SKM-1 (cell line): ENCODE data around the gene PSMA7.
"Not testable (repeated sequence)": the region's sequence is repeated elsewhere in the genome, so short reads cannot be mapped to it uniquely, and the experiment has no call there.

ENCODE experiments used
- DNase-seq: peaks from one replicate; lab custom pipeline; 2025; ENCODE audit not compliant: unreplicated experiment; lab: John Stamatoyannopoulos, UW

PSMA7 gene

GRCh38 chr20:62156254-62156556, 13.0 kb upstream of the PSMA7 start:
- no peak for DNase-seq

GRCh38 chr20:62155428-62156253, 12.4 kb upstream of the PSMA7 start:
- no peak for DNase-seq

- DNase-seq = no peak
These were observed 8.7 kb upstream of the PSMA7 start for GRCh38 chr20:62151835-62152364.

GRCh38 chr20:62151225-62151624, 8.0 kb upstream of the PSMA7 start:
- no peak for DNase-seq

- DNase-seq = no peak
These were observed 7.0 kb upstream of the PSMA7 start for GRCh38 chr20:62150310-62150575.

- no peak for DNase-seq
These were observed 6.5 kb upstream of the PSMA7 start for GRCh38 chr20:62149532-62150309.

GRCh38 chr20:62148908-62149314, 5.7 kb upstream of the PSMA7 start:
- no peak for DNase-seq

GRCh38 chr20:62148383-62148782, 5.2 kb upstream of the PSMA7 start:
- not testable (repeated sequence) for DNase-seq

- no peak for DNase-seq
These were observed 4.3 kb upstream of the PSMA7 start for GRCh38 chr20:62147528-62147927.

GRCh38 chr20:62147125-62147524, 3.9 kb upstream of the PSMA7 start:
- DNase-seq = no peak

- no peak for DNase-seq
These were observed 3.0 kb upstream of the PSMA7 start for GRCh38 chr20:62146019-62146755.

GRCh38 chr20:62145688-62146018, 2.5 kb upstream of the PSMA7 start:
- DNase-seq = no peak

- DNase-seq = no peak
These were observed 997 bp upstream of the PSMA7 start for GRCh38 chr20:62143957-62144825.

- no peak for DNase-seq
These were observed 728 bp downstream of the PSMA7 start for GRCh38 chr20:62142252-62143080.

- no peak for DNase-seq
These were observed 1.6 kb downstream of the PSMA7 start for GRCh38 chr20:62141397-62142251.

- no peak for DNase-seq
These were observed 2.2 kb downstream of the PSMA7 start for GRCh38 chr20:62141043-62141396.

GRCh38 chr20:62139636-62140035, 3.6 kb downstream of the PSMA7 start:
- no peak for DNase-seq

- DNase-seq = no peak
These were observed 4.3 kb downstream of the PSMA7 start for GRCh38 chr20:62138912-62139311.

- DNase-seq = no peak
These were observed 5.0 kb downstream of the PSMA7 start for GRCh38 chr20:62138204-62138543.
